PC-9 (cell line): ENCODE data around the gene FUOM. TPM values are rescaled to one million over a fixed set of nuclear protein-coding genes. Genes with fewer than 3 reads are reported as not detected.
A peak's percentile ranks its signal among the peaks of the same experiment; 100 is the strongest.

Source experiments
- BruUV-seq: library from RNA; stranded (reverse); fragments of 400-500 nt; replicated peaks from 2 replicates; lab custom pipeline; 2021; lab: Mats Ljungman, UMichigan
- CTCF ChIA-PET: fragments of 300-600 bp; sonication (Branson Sonifier 250); formaldehyde crosslinking; loops from one replicate; lab custom pipeline; 2022; ENCODE audit warnings: antibody characterized with exemption; lab: Charles Lee
- POLR2A ChIA-PET: fragments of 300-600 bp; sonication (Branson Sonifier 250); formaldehyde crosslinking; loops from one replicate; lab custom pipeline; 2022; ENCODE audit warnings: antibody characterized with exemption; ENCODE audit not compliant: unreplicated experiment; lab: Charles Lee
- DNase-seq, 2 experiments: peaks; one replicate each; pipeline versions ENCODE4 v3.0.0 to v3.0.0-alpha.2; 2015 to 2022; ENCODE audit warnings: mixed read lengths in 1 of 2
- H2AFZ ChIP-seq: fragments of 200-600 bp; sonication (generic); 2 replicates; pipeline ENCODE4 v1.8.1; 2017; ENCODE audit warnings: antibody characterized with exemption
- H3F3A ChIP-seq: fragments of 200-600 bp; sonication (generic); 2 replicates; pipeline ENCODE4 v1.8.1; 2017; ENCODE audit warnings: antibody characterized with exemption, mild to moderate bottlenecking, low read depth; ENCODE audit not compliant: insufficient read depth
- H3K27ac ChIP-seq: fragments of 200-600 bp; sonication (generic); 2 replicates; pipeline ENCODE4 v1.6.1; 2016; ENCODE audit warnings: mixed run types
- H3K27me3 ChIP-seq: fragments of 200-600 bp; sonication (generic); 2 replicates; pipeline ENCODE4 v1.6.1; 2016; ENCODE audit warnings: low read depth, mixed run types; ENCODE audit not compliant: insufficient read depth
- H3K36me3 ChIP-seq: fragments of 200-600 bp; sonication (generic); 2 replicates; pipeline ENCODE4 v1.6.1; 2016; ENCODE audit warnings: low read depth, mixed run types
- H3K4me1 ChIP-seq: fragments of 200-600 bp; sonication (generic); replicated peaks from 2 replicates; pipeline ENCODE4 v1.6.1; 2016; ENCODE audit warnings: mixed run types; ENCODE audit not compliant: insufficient read depth
- H3K4me2 ChIP-seq: fragments of 200-600 bp; sonication (generic); 2 replicates; pipeline ENCODE4 v1.6.1; 2017; ENCODE audit warnings: mixed run types
- H3K4me3 ChIP-seq: fragments of 200-600 bp; sonication (generic); 2 replicates; pipeline ENCODE4 v1.6.1; 2016; ENCODE audit warnings: mixed run types
- H3K79me2 ChIP-seq: fragments of 200-600 bp; sonication (generic); 2 replicates; pipeline ENCODE4 v1.6.1; 2017; ENCODE audit warnings: low read depth, mixed run types
- H3K9me2 ChIP-seq: fragments of 200-600 bp; sonication (generic); 2 replicates; pipeline ENCODE4 v1.8.1; 2017; ENCODE audit warnings: mild to moderate bottlenecking; ENCODE audit not compliant: insufficient read depth
- H3K9me3 ChIP-seq: fragments of 200-600 bp; sonication (generic); 2 replicates; pipeline ENCODE4 v1.8.1; 2016; ENCODE audit warnings: low read depth; ENCODE audit not compliant: insufficient read depth
- H4K20me1 ChIP-seq: fragments of 200-600 bp; sonication (generic); 2 replicates; pipeline ENCODE4 v1.8.1; 2017; ENCODE audit not compliant: insufficient read depth
- CTCF ChIP-seq: fragments of 200-600 bp; sonication (generic); conservative IDR thresholded peaks from 2 replicates; pipeline ENCODE4 v1.6.1; 2017; ENCODE audit warnings: mixed run types, antibody characterized with exemption, mild to moderate bottlenecking, moderate library complexity
- EZH2 ChIP-seq: fragments of 200-600 bp; sonication (generic); IDR thresholded peaks from 2 replicates; pipeline ENCODE4 v1.8.0; 2017; ENCODE audit warnings: antibody characterized with exemption, low read depth
- intact Hi-C: fragments of 100-400 bp; cut with micrococcal nuclease; formaldehyde crosslinking; loops from one replicate; pipeline ENCODE4 v1.10.0; 2022; ENCODE audit not compliant: unreplicated experiment
- total RNA-seq: library from RNA; stranded (reverse); gene quantifications from 2 replicates; pipeline ENCODE4 v1.2.3, GENCODE V29; 2021

Gene FUOM
- total RNA-seq, 1 experiment from 2014 or later = 7.4 TPM

DNA sequence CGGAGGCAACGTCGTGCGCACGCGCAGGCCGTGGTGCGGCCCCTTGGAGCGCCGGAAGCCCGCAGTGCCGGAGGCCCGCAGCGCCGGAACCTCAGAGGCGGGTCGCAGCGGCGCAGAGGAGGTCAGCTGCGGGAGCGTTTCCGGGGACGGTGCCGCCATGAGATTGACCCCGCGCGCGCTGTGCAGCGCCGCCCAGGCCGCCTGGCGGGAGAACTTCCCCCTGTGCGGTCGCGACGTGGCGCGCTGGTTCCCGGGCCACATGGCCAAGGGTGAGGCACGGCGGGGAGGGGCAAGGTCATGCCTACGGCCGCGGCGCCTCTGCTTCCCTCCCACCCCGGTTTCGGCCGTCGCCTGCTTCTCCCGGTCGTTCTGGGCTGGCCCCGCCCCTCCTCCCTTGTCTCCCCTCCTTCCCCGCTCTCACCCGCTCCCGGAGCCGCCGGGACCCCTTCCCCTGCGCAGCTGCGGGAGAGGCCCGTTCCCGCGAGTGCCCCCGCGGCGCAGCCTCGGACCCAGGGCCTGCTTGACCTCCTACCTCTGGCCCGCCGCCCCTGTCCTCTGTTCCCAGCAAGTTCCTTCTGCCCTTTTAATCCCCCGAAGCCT is 36.3 kb upstream of the FUOM start, which contains the start of gene MTG1:
TSS of gene MTG1 (plus strand) at position 94 of the 600 bp plus-strand sequence. CDS start at position 158, 64 bp downstream.
- peak; percentile 70 to 91 for DNase-seq
- BruUV-seq = no TSS peak
- peaks cover 27% of the 10 kb centered on the region for H3K79me2 ChIP-seq

GRCh38 chr10:133393401-133394063 is 35.7 kb upstream of the FUOM start:
- no peaks in the 10 kb centered on the region for H3K9me3 ChIP-seq
- DNase-seq = no peak
- peak overlapping the region; percentile 89 for H3K4me2 ChIP-seq
- H3K27ac ChIP-seq = no peak overlapping the region
- H3K4me1 ChIP-seq = peaks cover 7% of the 10 kb centered on the region; the same call in 1 of the 2 replicates
- H2AFZ ChIP-seq = peak overlapping the region; percentile 64
- intact Hi-C loops = loop anchor here (2.0 to 10.0 kb wide), 2 partner anchors 15 to 69 kb away; partner anchors contain the start of gene PAOX
- CTCF ChIA-PET = no interaction called here
- TF ChIP-seq EZH2 (no peak), CTCF (no peak)
- H3K9me2 ChIP-seq = no peaks in the 10 kb centered on the region
- no peaks in the 10 kb centered on the region for H3K27me3 ChIP-seq
- peaks cover 27% of the 10 kb centered on the region for H3K79me2 ChIP-seq
- peak overlapping the region; percentile 97; the same call in 1 of the 2 replicates for H3K4me3 ChIP-seq
- no peaks in the 10 kb centered on the region for H4K20me1 ChIP-seq
- H3K36me3 ChIP-seq = no peaks in the 10 kb centered on the region
- BruUV-seq = TSS peak; percentile 41
- peaks cover 15% of the 10 kb centered on the region; the same call in 1 of the 2 replicates for H3F3A ChIP-seq
- POLR2A ChIA-PET = no interaction called here

More for the DNA sequence above, 36.3 kb upstream of the FUOM start, which contains the start of gene MTG1:
- H3K4me2 ChIP-seq = peak within 1 kb of the TSS; percentile 89
- peak within 1 kb of the TSS; percentile 97 for H3K4me3 ChIP-seq
- CTCF ChIA-PET = no interaction called here
- H3K9me2 ChIP-seq = no peaks in the 10 kb centered on the region
- intact Hi-C loops = loop anchor here (2.0 to 10.0 kb wide), 2 partner anchors 15 to 69 kb away; partner anchors contain the start of gene PAOX
- no peaks in the 10 kb centered on the region for H3K9me3 ChIP-seq
- H3K36me3 ChIP-seq = no peaks in the 10 kb centered on the region
- H3K4me1 ChIP-seq = peaks cover 7% of the 10 kb centered on the region; the same call in 1 of the 2 replicates
- TF ChIP-seq CTCF (no peak), EZH2 (no peak)
- H3F3A ChIP-seq = peaks cover 12% of the 10 kb centered on the region; the same call in 1 of the 2 replicates
- H4K20me1 ChIP-seq = no peaks in the 10 kb centered on the region
- no peaks in the 10 kb centered on the region for H3K27me3 ChIP-seq
- POLR2A ChIA-PET = no interaction called here
- H2AFZ ChIP-seq = peak within 1 kb of the TSS; percentile 87
- H3K27ac ChIP-seq = peak within 1 kb of the TSS; percentile 84

DNA sequence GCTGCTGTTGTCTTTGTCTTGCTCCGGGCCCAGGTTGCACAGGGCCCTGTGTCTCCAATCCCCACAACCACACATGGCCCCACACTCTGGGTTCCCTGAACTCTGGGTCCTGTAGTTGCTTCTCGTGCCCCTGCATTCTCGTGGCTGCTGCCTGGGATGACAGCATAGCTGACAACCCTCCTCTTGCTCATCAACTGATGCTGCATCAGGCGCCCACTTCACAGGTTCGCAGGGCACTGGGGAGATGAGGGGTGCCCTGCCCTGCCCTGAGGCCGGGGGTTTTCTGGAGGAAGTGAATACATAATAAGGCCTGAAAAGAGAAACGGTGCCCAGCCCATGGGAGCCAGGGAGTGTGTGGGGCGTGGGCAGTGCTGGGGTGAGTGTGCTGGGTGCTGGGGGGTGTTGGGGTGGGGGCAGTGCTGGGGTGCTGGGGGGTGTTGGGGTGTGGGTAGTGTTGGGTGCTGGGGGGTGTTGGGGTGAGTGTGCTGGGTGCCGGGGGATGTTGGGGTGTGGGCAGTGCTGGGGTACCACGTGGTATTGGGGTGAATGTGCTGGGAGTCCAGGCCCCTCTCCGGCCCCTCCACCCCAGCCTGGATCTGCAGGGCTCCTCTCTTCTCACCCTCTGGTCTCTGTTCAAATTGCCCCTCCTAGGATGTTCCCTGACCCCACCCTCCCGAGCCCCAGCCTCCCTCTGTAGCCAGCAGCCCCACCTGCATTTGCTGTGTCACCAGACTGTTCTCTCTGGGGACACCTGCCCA is 34.1 kb upstream of the FUOM start:
- H3K4me1 ChIP-seq = peaks cover 7% of the 10 kb centered on the region; the same call in 1 of the 2 replicates
- DNase-seq = no peak
- H3K4me3 ChIP-seq = no peak overlapping the region
- TF ChIP-seq EZH2 (no peak), CTCF (no peak)
- POLR2A ChIA-PET = no interaction called here
- peaks cover 21% of the 10 kb centered on the region for H3K79me2 ChIP-seq
- H3K27ac ChIP-seq = no peak overlapping the region
- BruUV-seq = no TSS peak
- H3K4me2 ChIP-seq = no peak overlapping the region
- H3F3A ChIP-seq = peaks cover 15% of the 10 kb centered on the region; the same call in 1 of the 2 replicates
- no peaks in the 10 kb centered on the region for H3K9me2 ChIP-seq
- H4K20me1 ChIP-seq = no peaks in the 10 kb centered on the region
- H3K27me3 ChIP-seq = no peaks in the 10 kb centered on the region
- CTCF ChIA-PET = no interaction called here
- intact Hi-C loops = loop anchor here (10.0 kb wide), 1 partner anchor 67 kb away; no protein-coding TSS in a partner anchor
- no peaks in the 10 kb centered on the region for H3K9me3 ChIP-seq
- no peaks in the 10 kb centered on the region for H3K36me3 ChIP-seq
- H2AFZ ChIP-seq = no peak overlapping the region
